Daoy (cell line): ENCODE data around the gene PLA2G2E. TPM values are rescaled to one million over a fixed set of nuclear protein-coding genes. Genes with fewer than 3 reads are reported as not detected.
"Not testable (repeated sequence)": the region's sequence is repeated elsewhere in the genome, so short reads cannot be mapped to it uniquely, and the experiment has no call there.

ENCODE experiments used
- DNase-seq: peaks from one replicate; pipeline ENCODE4 v3.0.0-alpha.2; 2015; ENCODE audit warnings: low read depth
- total RNA-seq: library from RNA; depleted of rRNA; stranded (reverse); fragments of >200 nt; shearing (Covaris generic); gene quantifications from 2 replicates; pipeline ENCODE4 v1.2.3, GENCODE V29; 2014

The PLA2G2E gene
- total RNA-seq, 1 experiment from 2014 or later, result not detected

- no peak for DNase-seq
Measured at GRCh38 chr1:19932866-19933265, 9.4 kb upstream of the PLA2G2E start.

GRCh38 chr1:19927130-19927421, 3.7 kb upstream of the PLA2G2E start:
- DNase-seq, result not testable (repeated sequence)

GRCh38 chr1:19926296-19927129, 3.1 kb upstream of the PLA2G2E start:
- peak; percentile 44 for DNase-seq

DNA sequence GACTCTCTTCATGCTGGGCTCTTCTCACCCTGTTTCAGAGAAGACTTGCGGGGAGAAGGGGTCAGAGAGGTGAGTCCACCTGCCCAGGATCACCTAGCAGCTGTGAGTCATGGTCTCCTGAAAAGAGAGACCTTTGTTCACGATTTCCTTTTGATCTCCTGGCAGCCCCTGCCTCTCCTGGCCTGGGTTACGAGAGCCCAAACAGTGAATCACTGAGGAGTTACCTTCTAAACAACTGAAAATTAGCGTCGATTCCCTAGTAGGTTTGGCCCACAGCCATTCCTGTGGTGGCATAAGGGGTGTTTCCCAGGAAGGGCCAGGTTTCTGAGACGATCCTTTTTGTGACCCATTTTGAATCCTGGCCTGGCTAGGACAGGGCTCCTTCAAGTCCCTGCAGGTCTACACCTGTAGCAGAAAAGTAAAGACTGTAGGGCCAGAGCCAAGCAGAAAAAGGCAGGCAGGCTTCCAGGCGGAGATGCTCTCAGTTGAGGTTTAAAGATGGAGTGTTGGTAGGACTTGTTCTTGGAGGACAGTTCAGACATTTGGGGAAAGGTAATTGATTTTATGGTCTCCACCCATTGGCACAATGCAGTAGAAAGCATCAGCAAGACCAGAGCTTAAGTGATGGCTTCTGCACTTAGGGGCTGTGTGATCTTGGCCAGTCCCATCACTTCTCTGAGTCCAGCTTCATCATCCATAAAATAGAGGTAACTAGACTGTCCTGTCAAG, 2.1 kb upstream of the PLA2G2E start:
- DNase-seq, result peak; percentile 41

DNA sequence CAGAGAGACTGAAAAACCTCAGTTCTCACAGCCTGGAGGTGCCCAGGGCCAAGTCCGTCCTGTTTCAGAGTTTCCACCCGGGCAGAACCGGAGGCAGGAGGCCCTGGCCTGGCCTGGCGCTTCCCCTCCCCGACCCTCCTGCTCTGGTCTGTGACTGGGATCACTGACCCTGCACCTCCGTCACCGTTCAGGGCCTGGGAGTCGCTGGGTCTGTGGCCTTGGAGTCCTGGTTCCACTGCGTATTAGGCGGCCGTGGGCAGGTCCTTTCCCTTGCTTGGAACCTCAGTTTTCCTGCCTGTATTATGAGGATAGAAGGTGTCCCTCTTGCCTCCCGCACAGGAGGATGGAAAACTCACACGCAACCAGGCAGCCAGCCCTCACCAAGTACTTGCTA, 533 bp upstream of the PLA2G2E start:
- DNase-seq, result no peak

- no peak for DNase-seq
Measured at GRCh38 chr1:19922015-19922688, 1.3 kb downstream of the PLA2G2E start.

DNA sequence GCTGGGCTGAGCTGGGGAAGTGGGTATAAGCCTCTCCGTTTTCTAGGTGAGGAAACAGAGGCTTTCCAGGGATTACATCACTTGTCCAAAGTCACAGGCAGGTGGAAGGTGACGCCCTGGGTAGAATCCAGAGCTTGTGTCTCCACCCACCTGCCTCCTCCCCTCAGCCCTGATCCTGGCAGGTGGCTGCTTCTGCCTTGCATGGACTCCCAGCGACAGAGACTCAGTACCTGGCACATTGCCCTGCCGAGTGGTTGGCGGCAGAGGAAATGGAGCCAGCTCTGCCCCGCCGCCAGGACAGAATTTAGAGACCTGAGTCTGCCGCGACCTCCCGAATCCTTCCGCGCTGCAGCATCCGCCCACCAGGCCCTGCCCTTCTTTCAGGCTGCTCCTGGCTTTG, 2.1 kb downstream of the PLA2G2E start:
- no peak for DNase-seq

- no peak for DNase-seq
Measured at GRCh38 chr1:19920132-19920710, 3.2 kb downstream of the PLA2G2E start.

DNA sequence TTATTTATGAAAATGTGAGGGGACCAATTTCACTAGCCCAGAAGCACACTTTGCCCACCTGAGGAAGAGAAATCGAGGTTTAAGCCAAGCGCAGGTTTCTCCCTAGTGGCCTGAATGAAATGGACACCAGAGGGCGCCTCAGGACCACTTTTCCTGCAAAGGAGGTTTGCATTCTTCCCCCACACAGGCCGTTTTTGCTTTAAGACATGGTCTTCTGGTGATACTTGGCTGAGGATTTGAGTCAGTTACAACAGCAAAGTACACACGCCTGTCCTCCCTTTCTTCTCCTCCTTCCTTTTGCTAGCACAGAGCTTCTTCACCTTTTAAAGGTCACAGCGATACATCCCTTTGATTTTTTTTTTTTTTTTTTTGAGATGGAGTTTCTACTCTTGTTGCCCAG, 5.4 kb downstream of the PLA2G2E start:
- peak; percentile 75 for DNase-seq

GRCh38 chr1:19910650-19911049, 12.8 kb downstream of the PLA2G2E start:
- DNase-seq, result no peak

GRCh38 chr1:19909971-19910370, 13.4 kb downstream of the PLA2G2E start:
- DNase-seq, result no peak

DNA sequence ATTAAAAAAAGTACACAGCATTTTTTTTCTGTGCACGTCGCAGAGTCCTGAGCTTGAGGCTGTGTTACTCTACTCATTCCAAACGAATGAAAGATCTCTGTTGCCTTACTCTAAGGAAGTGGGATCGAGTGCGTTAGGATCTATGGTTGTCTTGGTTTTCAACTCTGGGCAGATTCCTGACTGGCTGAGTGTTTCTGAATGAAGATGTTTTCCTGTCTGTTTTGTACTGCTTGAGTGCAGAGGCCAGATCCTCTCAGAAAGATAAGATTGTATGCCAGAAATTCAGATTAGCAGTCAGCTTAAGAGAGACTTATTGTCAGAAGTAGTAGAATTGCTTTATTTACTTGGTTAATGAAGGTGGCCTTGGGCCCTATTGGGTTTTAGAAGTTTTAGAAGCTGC, 14.0 kb downstream of the PLA2G2E start:
- no peak for DNase-seq

GRCh38 chr1:19907456-19907855, 16.0 kb downstream of the PLA2G2E start:
- no peak for DNase-seq

- no peak for DNase-seq
Measured at GRCh38 chr1:19903621-19904020, 19.8 kb downstream of the PLA2G2E start.

- DNase-seq, result no peak
Measured at GRCh38 chr1:19901653-19902052, 21.8 kb downstream of the PLA2G2E start.

DNA sequence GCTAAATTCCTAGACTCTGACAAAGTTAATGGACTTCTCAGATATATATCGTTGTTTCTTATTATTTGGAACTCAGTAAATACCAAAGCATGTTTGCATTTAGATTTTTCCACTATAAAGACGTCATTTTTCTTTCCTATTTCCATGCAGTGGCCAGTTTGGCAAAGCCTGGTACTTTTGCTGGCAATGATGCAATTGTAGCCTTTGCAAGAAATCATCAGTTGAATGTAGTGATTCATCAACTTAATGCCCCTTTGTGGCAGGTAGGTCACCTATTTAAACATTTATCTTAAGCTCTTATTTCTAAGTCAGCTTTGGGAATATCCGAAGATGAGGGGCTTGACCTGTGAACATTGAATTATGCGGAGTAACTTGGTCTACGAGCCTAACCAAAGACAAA, 29.2 kb downstream of the PLA2G2E start:
- no peak for DNase-seq

GRCh38 chr1:19893687-19894086, 29.7 kb downstream of the PLA2G2E start:
- no peak for DNase-seq

DNA sequence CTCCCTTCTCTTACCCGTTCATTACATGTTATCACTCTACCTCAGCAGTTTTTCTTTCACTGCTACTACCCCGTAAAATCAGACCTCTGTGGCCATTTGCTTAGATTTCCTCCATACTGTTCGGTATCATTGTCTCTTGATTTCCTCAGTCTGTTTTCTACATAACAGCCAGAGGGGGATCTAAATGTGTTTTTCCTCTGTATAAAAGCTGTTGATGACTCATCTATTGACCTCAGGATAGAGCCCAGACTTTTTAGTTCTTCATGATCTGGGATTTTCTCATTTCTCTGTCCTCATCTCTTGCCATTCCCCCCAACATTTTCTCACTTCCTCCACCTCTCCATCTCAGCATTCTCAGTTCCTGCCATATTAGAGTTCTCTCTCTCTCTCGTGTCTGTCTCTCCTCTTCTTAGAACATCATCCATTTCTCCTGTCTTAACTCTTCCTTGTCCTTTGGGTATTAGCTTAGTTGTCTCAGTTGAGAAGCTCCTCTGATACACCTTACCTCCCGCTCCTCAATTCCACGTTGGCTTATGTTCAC, 30.7 kb downstream of the PLA2G2E start:
- no peak for DNase-seq

DNA sequence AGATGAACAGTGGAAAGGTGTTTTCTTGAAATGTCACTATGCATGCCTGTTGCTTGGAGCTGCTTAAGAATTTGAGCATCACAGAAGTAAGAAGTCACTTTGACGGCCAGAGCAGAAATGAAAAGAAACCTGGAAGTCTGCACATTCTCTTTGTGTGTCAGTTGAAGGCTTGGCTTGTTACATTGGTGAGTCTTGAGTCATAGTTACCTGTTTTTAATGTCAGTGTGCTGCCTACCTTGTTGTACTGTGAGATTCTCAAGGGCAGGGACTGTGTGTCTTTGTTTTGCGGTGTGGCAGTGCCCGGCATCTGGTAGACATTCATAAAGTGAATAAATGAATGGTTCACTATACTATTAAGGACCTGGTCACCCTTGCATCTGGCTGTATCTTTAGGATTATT, 31.3 kb downstream of the PLA2G2E start:
- DNase-seq, result no peak

- DNase-seq, result no peak
Measured at GRCh38 chr1:19889656-19890055, 33.8 kb downstream of the PLA2G2E start.

DNA sequence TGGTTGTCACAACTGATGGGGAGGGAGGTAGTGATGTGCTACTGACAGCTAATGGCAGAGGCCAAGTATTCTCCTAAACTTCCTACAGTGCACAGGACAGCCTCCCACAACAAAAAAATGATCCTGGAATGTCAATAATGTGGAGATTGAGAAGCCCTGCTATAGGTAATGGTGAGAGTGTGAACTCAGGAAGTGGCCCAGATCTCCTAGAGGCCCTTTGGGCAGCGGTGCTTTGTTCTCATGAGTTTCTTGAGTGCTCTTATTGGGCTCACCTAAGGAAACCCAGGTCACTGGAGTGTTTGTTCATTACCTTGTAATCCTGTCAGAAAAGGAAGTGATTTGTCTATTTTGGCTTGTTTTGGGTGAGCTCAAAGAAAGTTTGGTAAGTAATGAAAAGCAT, 35.3 kb downstream of the PLA2G2E start:
- no peak for DNase-seq

DNA sequence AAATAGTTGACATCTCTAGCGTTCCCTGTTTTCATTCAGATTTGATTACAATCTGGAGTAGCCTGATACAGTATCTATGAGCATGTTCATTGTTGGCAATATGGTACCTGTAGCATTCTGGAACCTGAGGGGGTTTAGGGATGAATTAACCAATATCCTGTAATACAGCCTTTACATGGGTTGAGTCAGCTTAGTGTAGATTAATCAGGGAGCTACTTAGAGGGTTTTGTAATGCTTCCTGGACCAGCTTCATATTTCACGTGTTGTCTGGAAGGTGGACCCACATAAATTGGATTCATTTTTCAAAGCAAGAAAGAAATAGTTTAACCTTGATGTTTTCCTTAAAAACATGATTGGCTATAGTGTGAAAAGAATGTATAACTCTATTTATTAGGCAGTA, 37.6 kb downstream of the PLA2G2E start:
- no peak for DNase-seq
